Renal pelvis (tissue), 4 donors: ENCODE data around the gene RESF1. TPM values are rescaled to one million over a fixed set of nuclear protein-coding genes. Genes with fewer than 3 reads are reported as not detected.
A peak's percentile ranks its signal among the peaks of the same experiment; 100 is the strongest.

Experiments
- DNase-seq: peaks from one replicate; pipeline ENCODE4 v3.0.0-alpha.2; 2013
- polyA plus RNA-seq, 3 donors: library from polyadenylated mRNA; unstranded; fragments of 120-200 nt; gene quantifications; one replicate each; pipeline ENCODE4 v1.2.1, GENCODE V29; 2013; ENCODE audit not compliant: insufficient read length in 3 of 3

Gene RESF1
- polyA plus RNA-seq, 3 donors, result 44.7 to 52.3 (median 50.7) TPM

- no peak for DNase-seq
Measured at GRCh38 chr12:31952418-31952817, 6.8 kb upstream of the RESF1 start.

GRCh38 chr12:31954925-31955858, 4.0 kb upstream of the RESF1 start:
- no peak for DNase-seq

DNA sequence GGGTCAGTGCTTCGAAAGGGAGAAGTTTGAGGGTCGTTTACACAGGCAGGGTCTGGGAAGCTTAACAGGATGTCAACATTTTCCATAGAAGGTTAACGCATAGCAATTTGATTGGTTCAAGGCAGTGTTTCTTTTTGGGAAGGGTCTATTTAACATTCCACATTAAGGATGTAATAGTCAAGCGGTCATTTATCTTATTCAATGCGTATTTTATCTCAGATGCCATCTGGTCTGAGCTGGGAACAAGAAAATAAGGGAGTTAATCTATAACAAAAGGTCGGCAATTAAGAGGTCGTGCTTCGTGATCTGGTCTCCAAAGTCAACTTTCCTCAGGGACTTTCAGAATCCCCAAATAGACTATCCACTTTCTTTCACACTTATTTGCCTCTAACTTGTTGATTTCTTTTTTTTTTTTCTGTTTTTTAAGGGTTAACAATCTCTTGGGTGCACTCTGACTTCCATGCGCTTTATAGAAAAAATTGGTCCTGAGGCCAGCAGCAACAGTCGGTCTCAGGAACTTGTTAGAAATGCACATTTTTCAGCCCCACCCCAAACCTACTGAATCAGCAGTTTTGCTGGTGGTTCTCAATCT, 550 bp upstream of the RESF1 start:
- no peak for DNase-seq

- DNase-seq, result peak; percentile 61
Measured at GRCh38 chr12:31959701-31960391, 631 bp downstream of the RESF1 start.

DNA sequence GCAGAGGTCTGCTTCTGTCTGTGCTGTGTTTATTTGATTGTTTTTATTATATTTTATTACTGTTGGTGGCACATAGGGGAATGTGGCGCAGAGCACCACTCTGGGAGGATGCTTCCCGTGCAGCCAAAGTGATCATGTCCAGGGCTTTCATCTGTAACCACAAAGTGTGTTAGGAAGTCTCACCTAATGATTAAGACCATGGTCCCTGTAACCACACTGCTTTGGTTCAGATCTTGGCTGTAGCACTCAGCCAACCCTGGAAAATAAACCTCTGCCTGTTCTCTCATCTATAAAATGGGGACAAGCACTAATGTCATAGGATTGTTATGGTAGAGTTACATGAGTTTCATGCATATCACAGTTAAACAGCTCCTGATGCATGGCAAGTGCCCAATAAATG, 1.9 kb downstream of the RESF1 start:
- no peak for DNase-seq

- no peak for DNase-seq
Measured at GRCh38 chr12:31962076-31962475, 2.9 kb downstream of the RESF1 start.

- DNase-seq, result no peak
Measured at GRCh38 chr12:31964280-31964679, 5.1 kb downstream of the RESF1 start.

GRCh38 chr12:31965090-31965489, 5.9 kb downstream of the RESF1 start:
- DNase-seq, result no peak

- no peak for DNase-seq
Measured at GRCh38 chr12:31966558-31967205, 7.5 kb downstream of the RESF1 start.

DNA sequence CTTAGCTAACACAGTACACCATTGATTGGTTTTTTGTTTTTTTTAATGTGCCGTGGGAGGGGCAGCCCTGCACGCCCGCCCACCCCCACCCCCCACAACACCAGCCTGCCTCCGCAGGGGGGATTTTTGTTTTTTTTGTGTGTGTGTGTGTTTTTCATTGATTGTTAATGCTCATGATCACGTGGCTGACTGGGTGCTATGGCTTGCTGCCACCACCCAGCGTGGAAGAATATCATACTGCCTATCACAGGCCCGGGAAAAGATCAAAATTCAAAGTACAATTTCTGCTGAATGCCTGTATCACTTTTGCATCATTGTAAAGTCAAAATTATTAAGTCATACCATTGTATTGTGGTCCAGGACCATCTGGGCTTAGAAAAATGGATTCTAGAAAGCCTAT, 8.3 kb downstream of the RESF1 start:
- no peak for DNase-seq

DNA sequence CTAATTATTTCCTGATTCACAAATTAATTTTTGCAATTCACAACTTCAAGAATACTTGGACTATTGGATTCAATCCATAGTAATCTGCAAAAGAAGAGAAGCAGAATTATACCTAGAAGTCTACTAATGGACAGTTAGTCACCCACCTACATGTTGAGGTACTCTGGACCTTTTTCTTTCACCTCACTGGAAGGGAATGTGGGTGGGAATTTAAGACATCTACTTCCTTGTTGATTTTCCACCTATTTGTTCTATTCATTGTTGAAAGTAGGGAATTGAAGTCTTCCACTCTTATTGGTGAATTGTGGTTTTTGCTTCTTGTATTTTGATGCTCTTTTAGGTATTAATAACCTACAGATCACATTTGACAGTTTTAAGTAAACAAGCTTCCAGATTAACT, 11.0 kb downstream of the RESF1 start:
- no peak for DNase-seq

DNA sequence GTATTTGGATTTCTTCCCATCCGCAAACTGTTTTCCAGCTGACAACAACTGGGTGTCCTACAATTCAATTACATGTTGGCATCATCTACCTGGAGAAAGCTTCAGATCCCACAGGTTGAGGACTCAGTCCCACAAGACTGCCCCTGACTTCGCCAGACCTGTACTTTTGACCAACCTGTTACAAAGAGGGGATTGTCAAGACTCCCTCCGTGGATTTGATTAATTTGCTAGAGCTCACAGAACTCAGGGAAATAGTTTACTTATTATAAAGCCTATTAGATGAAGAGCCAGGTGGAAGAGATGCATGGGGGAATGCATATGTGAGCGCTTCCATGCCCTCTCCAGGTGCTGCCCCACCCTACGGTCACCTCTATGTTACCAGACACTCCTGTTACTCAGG, 14.6 kb downstream of the RESF1 start:
- DNase-seq, result no peak

DNA sequence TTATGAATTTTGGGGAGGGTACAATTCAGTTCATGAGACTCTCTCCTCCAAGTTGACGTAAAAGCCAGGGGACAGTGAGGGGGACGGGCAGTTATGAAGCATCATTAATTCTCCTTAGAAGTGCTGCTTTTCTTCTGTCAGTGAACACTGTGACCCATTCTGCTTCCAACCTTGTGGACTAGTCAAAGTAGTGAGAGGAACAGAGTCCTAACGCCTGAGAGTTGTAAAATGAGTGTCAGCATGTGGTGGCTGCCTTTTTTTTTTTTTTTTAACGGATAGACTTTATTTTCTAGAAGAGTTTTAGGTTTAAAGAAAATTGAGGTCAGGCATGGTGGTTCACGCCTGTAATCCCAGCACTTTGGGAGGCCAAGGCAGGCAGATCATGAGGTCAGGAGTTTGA, 15.5 kb downstream of the RESF1 start:
- no peak for DNase-seq

- no peak for DNase-seq
Measured at GRCh38 chr12:31984806-31985591, 25.8 kb downstream of the RESF1 start.

- no peak for DNase-seq
Measured at GRCh38 chr12:31985832-31986231, 26.6 kb downstream of the RESF1 start.

DNA sequence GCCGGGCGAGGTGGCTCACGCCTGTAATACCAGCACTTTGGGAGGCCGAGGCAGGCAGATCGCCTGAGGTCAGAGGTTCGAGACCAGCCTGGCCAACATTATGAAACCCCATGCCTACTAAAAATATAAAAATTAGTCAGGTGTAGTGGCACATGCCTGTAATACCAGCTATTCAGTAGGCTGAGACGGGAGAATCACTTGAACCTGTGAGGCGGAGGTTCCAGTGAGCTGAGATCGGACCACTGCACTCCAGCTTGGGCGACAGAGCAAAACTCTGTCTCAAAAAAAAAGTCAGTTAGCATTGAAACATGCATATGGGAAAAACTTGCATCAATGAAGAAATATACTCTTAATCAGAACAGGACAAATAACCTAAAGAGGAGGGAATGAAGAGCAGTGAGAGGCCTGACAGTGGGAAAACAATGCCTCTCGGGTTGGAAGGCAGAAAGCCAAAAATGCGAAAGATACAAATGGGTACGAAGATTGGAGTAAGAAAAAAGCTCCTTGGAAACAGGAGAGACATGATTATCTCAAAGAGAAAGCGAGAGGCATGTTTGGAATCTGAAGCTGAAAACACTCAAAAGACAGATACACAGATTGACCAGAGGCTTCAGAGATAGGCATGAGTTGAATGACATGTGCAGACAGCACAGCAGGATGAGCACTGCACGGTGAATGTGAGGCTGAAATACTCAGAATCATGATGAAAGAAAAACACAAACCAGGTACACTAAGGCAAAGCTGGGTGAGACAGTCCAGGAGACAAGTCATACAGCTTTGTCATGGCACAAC, 30.6 kb downstream of the RESF1 start:
- no peak for DNase-seq

- no peak for DNase-seq
Measured at GRCh38 chr12:31991146-31991545, 31.9 kb downstream of the RESF1 start.

- no peak for DNase-seq
Measured at GRCh38 chr12:31991815-31992214, 32.6 kb downstream of the RESF1 start.

DNA sequence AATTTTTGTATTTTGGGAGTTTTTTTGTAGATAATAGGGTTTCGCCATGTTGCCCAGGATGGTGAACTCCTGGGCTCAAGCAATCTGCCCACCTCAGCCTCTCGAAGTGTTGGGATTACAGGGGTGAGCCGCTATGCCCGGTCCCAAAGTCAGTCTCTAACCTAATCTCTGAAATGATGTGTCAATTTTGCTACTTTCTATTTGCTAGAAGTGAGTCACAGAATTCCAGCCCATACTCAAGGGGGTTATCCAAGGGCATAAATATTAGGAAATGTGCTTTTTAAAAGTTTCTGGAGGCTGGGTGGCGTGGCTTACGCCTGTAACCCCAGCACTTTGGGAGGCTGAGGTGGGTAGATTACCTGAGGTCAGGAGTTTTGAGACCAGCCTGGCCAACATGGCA, 40.5 kb downstream of the RESF1 start:
- no peak for DNase-seq

DNA sequence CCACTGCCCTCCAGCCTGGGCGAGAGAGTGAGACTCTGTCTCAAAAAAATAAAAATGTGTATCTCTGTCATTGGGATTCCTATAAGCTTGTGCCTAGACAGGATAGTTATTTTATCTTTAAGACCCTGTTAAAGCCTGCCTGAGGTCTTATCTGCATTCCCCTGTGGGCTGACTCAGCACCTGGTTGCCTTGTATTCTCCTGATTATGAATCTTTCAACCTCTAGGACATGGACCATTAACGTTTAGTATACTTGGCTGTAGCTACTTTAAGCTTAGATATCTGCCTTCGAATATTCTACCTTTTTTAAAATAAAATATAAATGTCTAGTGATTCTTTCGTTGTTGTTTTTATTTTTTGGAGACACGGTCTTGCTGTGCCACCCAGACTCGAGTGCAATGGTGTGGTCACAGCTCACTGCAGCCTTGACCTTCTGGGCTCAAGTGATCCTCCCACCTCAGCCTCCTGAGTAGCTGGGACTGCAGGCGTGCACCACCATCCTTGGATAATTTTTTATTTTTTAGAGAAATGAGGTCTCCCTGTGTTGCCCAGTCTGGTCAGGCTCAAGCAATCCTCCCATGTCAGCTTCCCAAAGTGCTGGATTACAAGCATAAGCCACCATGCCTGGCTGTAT, 41.3 kb downstream of the RESF1 start:
- DNase-seq, result no peak
